ENCODE measurements around the gene SEC22A. TPM values are rescaled to one million over a fixed set of nuclear protein-coding genes. Genes with fewer than 3 reads are reported as not detected.

The SEC22A gene
- total RNA-seq, 5 donors from 2014 or later (not counting 1 experiment from before 2014, with no cell fraction given) = 14.4 to 22.5 (median 18.7) TPM

- Histone ChIP-seq H3K27ac (ENCODE audit: low read length) (no peak overlapping the region), H3K36me3 (ENCODE audit: control insufficient read depth in 2 of 2, extremely low read depth in 1 of 2, insufficient read depth in 1 of 2, low read length in 1 of 2) (peaks cover 0 to 6% of the 10 kb centered on the region in 2 donors), H3K27me3 (replicated peaks in 1 of 2; ENCODE audit: control insufficient read depth in 2 of 2, extremely low read depth in 1 of 2, insufficient read depth in 2 of 2, low read length in 1 of 2) (no peaks in the 10 kb centered on the region), H3K9me3 (no peaks in the 10 kb centered on the region), H3K4me1 (ENCODE audit: control insufficient read depth in 1 of 2, extremely low read depth in 1 of 2, insufficient read depth in 2 of 2, low read length in 2 of 2) (no peaks in the 10 kb centered on the region), H3K4me3 (ENCODE audit: control insufficient read depth in 1 of 2, extremely low read depth in 1 of 2, low read length in 1 of 2) (no peak overlapping the region)
- ChIA-PET POLR2A (no interaction called here), CTCF (interaction anchor here in 1 of 2 donors (0.6 kb wide), 1 partner anchor 213 kb away, joined by 4 read pairs; no protein-coding TSS in a partner anchor)
- Mint-ChIP-seq H3K27me3 (no peaks in the 10 kb centered on the region), H3K4me1 (no peaks in the 10 kb centered on the region), H3K4me3 (no peak overlapping the region), H3K9me3 (no peaks in the 10 kb centered on the region), H3K27ac (no peak overlapping the region), H3K36me3 (peaks cover 18% of the 10 kb centered on the region)
- no peak for DNase-seq
- ATAC-seq (replicated peaks in 1 of 4) = no peak
- WGBS (ENCODE audit: insufficient coverage) = no CpG with 5 or more reads among the region's 3 CpGs
Observed at GRCh38 chr3:123275691-123276090, 73.9 kb downstream of the SEC22A start.

DNA sequence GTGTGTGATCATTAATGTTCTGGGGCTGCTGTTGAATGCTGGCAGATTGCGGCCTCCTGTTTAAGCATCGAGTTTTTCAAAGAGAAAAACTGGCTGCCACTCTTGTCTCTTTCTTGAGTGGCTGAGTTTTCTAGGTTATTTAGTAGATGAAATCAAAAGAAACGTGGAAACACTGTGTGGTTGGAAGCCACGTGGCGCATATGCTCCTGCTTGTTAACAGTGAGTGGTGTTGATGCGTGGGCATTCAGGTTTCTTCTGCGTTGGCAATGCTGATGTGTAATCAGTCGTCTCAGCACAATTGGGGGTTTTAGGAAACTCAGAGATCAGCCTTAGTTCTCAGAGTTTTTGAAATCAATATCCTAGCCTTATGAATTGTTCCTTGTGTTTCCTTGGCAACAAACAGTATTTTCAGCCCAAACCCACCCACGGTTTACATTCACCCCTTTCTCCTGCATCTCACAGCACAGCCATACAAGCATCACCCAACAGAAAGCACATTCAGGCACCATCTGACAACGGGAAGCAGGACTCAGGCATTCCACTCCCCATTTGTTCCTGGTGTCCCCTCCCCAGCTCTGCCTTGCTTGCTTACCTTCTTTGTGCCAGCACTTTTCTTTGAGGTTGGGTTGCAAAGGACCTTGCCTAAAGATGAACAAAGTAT is 74.7 kb downstream of the SEC22A start:
- CTCF ChIA-PET = no interaction called here

DNA sequence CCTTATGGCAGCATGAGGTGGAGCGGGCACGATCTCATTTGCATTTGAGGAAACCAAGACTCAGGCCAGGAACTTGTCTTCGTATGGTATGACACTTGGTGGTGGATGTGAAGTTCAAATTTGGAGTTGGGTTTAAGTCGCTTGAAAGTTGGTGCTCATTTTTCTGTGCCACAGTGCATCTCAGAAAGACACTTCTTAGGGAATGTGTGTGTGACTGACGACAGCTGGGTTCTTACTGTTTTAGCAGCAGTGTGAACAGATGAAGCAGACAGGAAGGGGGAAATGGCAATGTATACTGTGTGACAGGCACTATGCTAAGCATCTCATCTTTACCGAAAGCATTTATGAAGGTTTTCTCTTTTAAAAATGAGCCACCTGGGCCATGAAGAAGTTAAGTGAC is 75.4 kb downstream of the SEC22A start:
- H3K9me3 Mint-ChIP-seq = no peaks in the 10 kb centered on the region
- no peaks in the 10 kb centered on the region for H3K9me3 ChIP-seq
- CTCF ChIA-PET = no interaction called here
- H3K27me3 Mint-ChIP-seq = no peaks in the 10 kb centered on the region
- H3K4me3 ChIP-seq (ENCODE audit: control insufficient read depth in 1 of 2, extremely low read depth in 1 of 2, low read length in 1 of 2) = no peak overlapping the region
- WGBS (ENCODE audit: insufficient coverage) = 86% methylated on average over 6 of the region's 6 CpGs
- H3K36me3 Mint-ChIP-seq = peaks cover 15% of the 10 kb centered on the region
- no peak overlapping the region for H3K27ac ChIP-seq (ENCODE audit: low read length)
- H3K27me3 ChIP-seq (replicated peaks in 1 of 2; ENCODE audit: control insufficient read depth in 2 of 2, extremely low read depth in 1 of 2, insufficient read depth in 2 of 2, low read length in 1 of 2) = no peaks in the 10 kb centered on the region
- DNase-seq (no peak), ATAC-seq (replicated peaks in 1 of 4) (no peak)
- no peak overlapping the region for H3K27ac Mint-ChIP-seq
- no peaks in the 10 kb centered on the region for H3K36me3 ChIP-seq (ENCODE audit: control insufficient read depth in 2 of 2, extremely low read depth in 1 of 2, insufficient read depth in 1 of 2, low read length in 1 of 2)
- H3K4me1 Mint-ChIP-seq = no peaks in the 10 kb centered on the region
- no peak overlapping the region for H3K4me3 Mint-ChIP-seq
- no peaks in the 10 kb centered on the region for H3K4me1 ChIP-seq (ENCODE audit: control insufficient read depth in 1 of 2, extremely low read depth in 1 of 2, insufficient read depth in 2 of 2, low read length in 2 of 2)
- POLR2A ChIA-PET = no interaction called here

More for the DNA sequence above, 74.7 kb downstream of the SEC22A start:
- Mint-ChIP-seq H3K27ac (no peak overlapping the region), H3K27me3 (no peaks in the 10 kb centered on the region), H3K9me3 (no peaks in the 10 kb centered on the region), H3K4me1 (no peaks in the 10 kb centered on the region), H3K4me3 (no peak overlapping the region), H3K36me3 (peaks cover 15% of the 10 kb centered on the region)
- H3K4me3 ChIP-seq (ENCODE audit: control insufficient read depth in 1 of 2, extremely low read depth in 1 of 2, low read length in 1 of 2) = no peak overlapping the region
- H3K4me1 ChIP-seq (ENCODE audit: control insufficient read depth in 1 of 2, extremely low read depth in 1 of 2, insufficient read depth in 2 of 2, low read length in 2 of 2) = no peaks in the 10 kb centered on the region
- H3K27me3 ChIP-seq (replicated peaks in 1 of 2; ENCODE audit: control insufficient read depth in 2 of 2, extremely low read depth in 1 of 2, insufficient read depth in 2 of 2, low read length in 1 of 2) = no peaks in the 10 kb centered on the region
- POLR2A ChIA-PET = no interaction called here
- no peak overlapping the region for H3K27ac ChIP-seq (ENCODE audit: low read length)
- ATAC-seq (replicated peaks in 1 of 4) = no peak
- WGBS (ENCODE audit: insufficient coverage) = 74% methylated on average over 9 of the region's 10 CpGs
- peaks cover 0 to 6% of the 10 kb centered on the region in 2 donors for H3K36me3 ChIP-seq (ENCODE audit: control insufficient read depth in 2 of 2, extremely low read depth in 1 of 2, insufficient read depth in 1 of 2, low read length in 1 of 2)
- DNase-seq = no peak
- H3K9me3 ChIP-seq = no peaks in the 10 kb centered on the region

- ATAC-seq (replicated peaks in 1 of 4) (no peak), DNase-seq (no peak)
- no peaks in the 10 kb centered on the region for H3K36me3 ChIP-seq (ENCODE audit: control insufficient read depth in 2 of 2, extremely low read depth in 1 of 2, insufficient read depth in 1 of 2, low read length in 1 of 2)
- Mint-ChIP-seq H3K27me3 (no peaks in the 10 kb centered on the region), H3K4me1 (no peaks in the 10 kb centered on the region), H3K4me3 (no peak overlapping the region), H3K36me3 (peaks cover 8% of the 10 kb centered on the region), H3K27ac (no peak overlapping the region), H3K9me3 (no peaks in the 10 kb centered on the region)
- H3K4me3 ChIP-seq (ENCODE audit: control insufficient read depth in 1 of 2, extremely low read depth in 1 of 2, low read length in 1 of 2) = no peak overlapping the region
- ChIA-PET CTCF (no interaction called here), POLR2A (no interaction called here)
- no peaks in the 10 kb centered on the region for H3K27me3 ChIP-seq (replicated peaks in 1 of 2; ENCODE audit: control insufficient read depth in 2 of 2, extremely low read depth in 1 of 2, insufficient read depth in 2 of 2, low read length in 1 of 2)
- no peaks in the 10 kb centered on the region for H3K9me3 ChIP-seq
- WGBS (ENCODE audit: insufficient coverage) = no CpG with 5 or more reads among the region's 5 CpGs
- H3K27ac ChIP-seq (ENCODE audit: low read length) = no peak overlapping the region
- H3K4me1 ChIP-seq (ENCODE audit: control insufficient read depth in 1 of 2, extremely low read depth in 1 of 2, insufficient read depth in 2 of 2, low read length in 2 of 2) = no peaks in the 10 kb centered on the region
Observed at GRCh38 chr3:123278446-123278845, 76.7 kb downstream of the SEC22A start.

DNA sequence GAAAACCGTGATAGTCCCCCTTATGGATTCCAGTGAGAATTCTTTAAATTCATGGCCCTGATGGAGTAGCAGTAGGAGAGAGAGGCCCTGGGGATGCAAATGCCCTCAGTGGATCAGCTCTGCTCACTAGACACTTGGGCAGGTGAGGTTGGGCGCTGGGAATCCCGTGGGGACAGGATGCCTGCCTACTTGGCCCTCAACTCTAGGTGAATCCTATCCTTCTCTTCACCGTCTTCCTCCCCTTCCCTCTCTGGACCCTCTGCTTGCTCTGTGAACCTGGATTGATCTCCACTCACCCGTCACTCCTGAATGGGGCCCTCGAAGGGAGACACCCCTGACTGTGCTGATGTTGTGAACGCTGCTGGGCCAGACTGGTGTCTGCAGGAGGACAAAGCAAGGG is 77.4 kb downstream of the SEC22A start:
- Mint-ChIP-seq H3K9me3 (no peaks in the 10 kb centered on the region), H3K4me1 (no peaks in the 10 kb centered on the region), H3K36me3 (peaks cover 8% of the 10 kb centered on the region), H3K4me3 (no peak overlapping the region), H3K27me3 (no peaks in the 10 kb centered on the region), H3K27ac (no peak overlapping the region)
- WGBS (ENCODE audit: insufficient coverage) = 91% methylated on average over 6 of the region's 7 CpGs
- CTCF ChIA-PET = no interaction called here
- Histone ChIP-seq H3K4me3 (ENCODE audit: control insufficient read depth in 1 of 2, extremely low read depth in 1 of 2, low read length in 1 of 2) (no peak overlapping the region), H3K27me3 (replicated peaks in 1 of 2; ENCODE audit: control insufficient read depth in 2 of 2, extremely low read depth in 1 of 2, insufficient read depth in 2 of 2, low read length in 1 of 2) (no peaks in the 10 kb centered on the region), H3K27ac (ENCODE audit: low read length) (no peak overlapping the region), H3K9me3 (no peaks in the 10 kb centered on the region), H3K4me1 (ENCODE audit: control insufficient read depth in 1 of 2, extremely low read depth in 1 of 2, insufficient read depth in 2 of 2, low read length in 2 of 2) (no peaks in the 10 kb centered on the region), H3K36me3 (ENCODE audit: control insufficient read depth in 2 of 2, extremely low read depth in 1 of 2, insufficient read depth in 1 of 2, low read length in 1 of 2) (no peaks in the 10 kb centered on the region)
- POLR2A ChIA-PET = no interaction called here
- no peak for DNase-seq
- no peak for ATAC-seq (replicated peaks in 1 of 4)

DNA sequence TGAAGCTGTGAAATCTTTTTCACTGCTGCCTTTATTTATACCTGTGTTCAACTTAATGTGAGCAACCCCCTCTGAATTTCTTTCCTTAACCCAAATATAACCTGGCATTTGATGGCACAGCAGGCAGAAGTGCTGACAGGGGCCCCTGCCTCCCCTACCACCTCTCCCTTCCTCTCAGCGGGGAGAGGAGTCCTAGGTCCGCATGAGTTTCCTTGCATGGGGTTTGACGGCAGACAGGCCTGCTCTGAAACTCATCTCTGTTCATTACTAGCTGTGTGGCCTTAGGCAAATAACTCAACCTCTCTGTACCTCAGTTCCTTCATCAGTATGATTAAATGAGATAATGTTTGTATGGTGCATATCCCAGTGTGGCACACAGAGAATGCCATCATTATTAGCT is 79.7 kb downstream of the SEC22A start:
- 86% methylated on average over 1 of the region's 3 CpGs for WGBS (ENCODE audit: insufficient coverage)
- Histone ChIP-seq H3K4me1 (ENCODE audit: control insufficient read depth in 1 of 2, extremely low read depth in 1 of 2, insufficient read depth in 2 of 2, low read length in 2 of 2) (no peaks in the 10 kb centered on the region), H3K36me3 (ENCODE audit: control insufficient read depth in 2 of 2, extremely low read depth in 1 of 2, insufficient read depth in 1 of 2, low read length in 1 of 2) (no peaks in the 10 kb centered on the region), H3K27ac (ENCODE audit: low read length) (no peak overlapping the region), H3K9me3 (no peaks in the 10 kb centered on the region), H3K4me3 (ENCODE audit: control insufficient read depth in 1 of 2, extremely low read depth in 1 of 2, low read length in 1 of 2) (no peak overlapping the region), H3K27me3 (replicated peaks in 1 of 2; ENCODE audit: control insufficient read depth in 2 of 2, extremely low read depth in 1 of 2, insufficient read depth in 2 of 2, low read length in 1 of 2) (peaks cover 0 to 2% of the 10 kb centered on the region in 2 experiments)
- POLR2A ChIA-PET = no interaction called here
- no peaks in the 10 kb centered on the region for H3K27me3 Mint-ChIP-seq
- DNase-seq (no peak), ATAC-seq (replicated peaks in 1 of 4) (no peak)
- no peaks in the 10 kb centered on the region for H3K4me1 Mint-ChIP-seq
- H3K36me3 Mint-ChIP-seq = peaks cover 8% of the 10 kb centered on the region
- H3K4me3 Mint-ChIP-seq = no peak overlapping the region
- no peak overlapping the region for H3K27ac Mint-ChIP-seq
- no peaks in the 10 kb centered on the region for H3K9me3 Mint-ChIP-seq
- CTCF ChIA-PET = no interaction called here

DNA sequence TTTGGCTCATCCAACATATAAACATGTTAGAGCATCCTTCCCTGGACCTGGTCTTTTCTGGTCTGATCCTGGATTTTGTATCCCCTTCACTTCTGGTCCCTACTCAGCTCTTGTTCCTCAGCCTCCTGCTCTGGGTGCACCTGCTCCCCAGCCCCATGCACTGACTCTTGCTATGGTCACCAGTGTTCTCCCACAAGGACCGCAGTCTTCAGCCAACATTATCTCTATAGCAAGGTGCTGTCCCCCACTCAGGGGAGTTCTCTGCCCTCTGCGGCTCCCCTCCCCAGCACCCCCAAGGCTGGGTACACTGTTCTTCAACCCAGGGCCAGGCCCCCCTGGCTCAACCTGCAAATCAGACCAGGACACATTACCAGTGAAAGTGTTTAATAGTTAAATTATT is 80.2 kb downstream of the SEC22A start:
- DNase-seq (no peak), ATAC-seq (replicated peaks in 1 of 4) (no peak)
- WGBS (ENCODE audit: insufficient coverage) = 88% methylated on average over 1 of the region's 2 CpGs
- peaks cover 8% of the 10 kb centered on the region for H3K36me3 Mint-ChIP-seq
- H3K27ac Mint-ChIP-seq = no peak overlapping the region
- no peaks in the 10 kb centered on the region for H3K27me3 Mint-ChIP-seq
- H3K27me3 ChIP-seq (replicated peaks in 1 of 2; ENCODE audit: control insufficient read depth in 2 of 2, extremely low read depth in 1 of 2, insufficient read depth in 2 of 2, low read length in 1 of 2) = peaks cover 0 to 2% of the 10 kb centered on the region in 2 experiments
- no peak overlapping the region for H3K4me3 Mint-ChIP-seq
- no peaks in the 10 kb centered on the region for H3K36me3 ChIP-seq (ENCODE audit: control insufficient read depth in 2 of 2, extremely low read depth in 1 of 2, insufficient read depth in 1 of 2, low read length in 1 of 2)
- ChIA-PET CTCF (no interaction called here), POLR2A (no interaction called here)
- no peaks in the 10 kb centered on the region for H3K9me3 ChIP-seq
- no peaks in the 10 kb centered on the region for H3K4me1 ChIP-seq (ENCODE audit: control insufficient read depth in 1 of 2, extremely low read depth in 1 of 2, insufficient read depth in 2 of 2, low read length in 2 of 2)
- no peak overlapping the region for H3K27ac ChIP-seq (ENCODE audit: low read length)
- no peak overlapping the region for H3K4me3 ChIP-seq (ENCODE audit: control insufficient read depth in 1 of 2, extremely low read depth in 1 of 2, low read length in 1 of 2)
- H3K4me1 Mint-ChIP-seq = no peaks in the 10 kb centered on the region
- H3K9me3 Mint-ChIP-seq = no peaks in the 10 kb centered on the region
